Activated CD4-positive, alpha-beta memory T cell treated with anti-CD3 and anti-CD28 coated beads, Interleukin-2, amount 10 ng/mL, durations not matched to agents 7 days and 5 days (primary cell): ENCODE measurements around the gene CFAP53. TPM values are rescaled to one million over a fixed set of nuclear protein-coding genes. Genes with fewer than 3 reads are reported as not detected.

Experiments
- CTCF ChIA-PET: fragments of 350-600 bp; sonication (Branson Sonifier 250); formaldehyde crosslinking; loops from one replicate; lab custom pipeline; 2021; ENCODE audit warnings: antibody characterized with exemption, inconsistent platforms; lab: Charles Lee
- POLR2A ChIA-PET: fragments of 350-600 bp; sonication (Branson Sonifier 250); formaldehyde crosslinking; loops from one replicate; lab custom pipeline; 2021; ENCODE audit warnings: antibody characterized with exemption; lab: Charles Lee
- DNase-seq: peaks from one replicate; pipeline ENCODE4 v3.0.0-alpha.2; 2020
- H3K27ac Mint-ChIP-seq: one replicate; pipeline ENCODE4 v1.8.0; 2021; ENCODE audit warnings: mild to moderate bottlenecking, mixed read lengths
- H3K27me3 Mint-ChIP-seq: one replicate; pipeline ENCODE4 v1.8.0; 2021; ENCODE audit warnings: mixed read lengths
- H3K36me3 Mint-ChIP-seq: one replicate; pipeline ENCODE4 v1.8.0; 2021; ENCODE audit warnings: low read depth, mixed read lengths
- H3K4me1 Mint-ChIP-seq: one replicate; pipeline ENCODE4 v1.8.0; 2021; ENCODE audit warnings: mixed read lengths
- H3K4me3 Mint-ChIP-seq: one replicate; pipeline ENCODE4 v1.8.0; 2021; ENCODE audit warnings: mild to moderate bottlenecking, mixed read lengths
- H3K9me3 Mint-ChIP-seq: one replicate; pipeline ENCODE4 v1.8.0; 2021; ENCODE audit warnings: mixed read lengths
- total RNA-seq, 2 experiments: library from RNA; stranded (reverse); gene quantifications; one replicate each; pipeline ENCODE4 v1.2.3, GENCODE V29; 2021

The CFAP53 gene
- total RNA-seq, 2 experiments from 2014 or later = 0.50 to 0.83 TPM

DNA sequence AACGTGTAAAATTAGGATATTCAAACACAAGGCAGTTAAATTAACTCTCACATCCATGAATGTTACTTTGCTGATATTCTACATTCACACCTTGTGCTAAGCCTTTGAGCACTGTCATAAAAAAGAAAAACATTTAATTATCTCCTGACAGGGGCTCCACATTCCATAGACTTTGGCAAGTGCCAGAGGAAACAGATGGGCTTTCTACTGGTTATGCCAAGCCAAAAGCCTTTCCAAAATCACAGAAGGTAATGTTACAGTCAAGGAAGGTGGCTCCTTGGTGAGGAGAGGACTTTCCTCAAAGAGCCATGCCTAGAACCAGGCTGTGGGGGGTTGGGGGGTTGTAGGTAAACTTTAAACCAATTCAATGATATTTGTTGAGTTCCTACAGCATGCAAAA is 83.8 kb downstream of the CFAP53 start:
- POLR2A ChIA-PET = no interaction called here
- DNase-seq = no peak
- H3K27me3 Mint-ChIP-seq = peaks cover 43% of the 10 kb centered on the region
- H3K4me1 Mint-ChIP-seq = no peaks in the 10 kb centered on the region
- CTCF ChIA-PET = no interaction called here
- no peaks in the 10 kb centered on the region for H3K36me3 Mint-ChIP-seq
- H3K27ac Mint-ChIP-seq = no peak overlapping the region
- H3K9me3 Mint-ChIP-seq = no peaks in the 10 kb centered on the region
- no peak overlapping the region for H3K4me3 Mint-ChIP-seq

DNA sequence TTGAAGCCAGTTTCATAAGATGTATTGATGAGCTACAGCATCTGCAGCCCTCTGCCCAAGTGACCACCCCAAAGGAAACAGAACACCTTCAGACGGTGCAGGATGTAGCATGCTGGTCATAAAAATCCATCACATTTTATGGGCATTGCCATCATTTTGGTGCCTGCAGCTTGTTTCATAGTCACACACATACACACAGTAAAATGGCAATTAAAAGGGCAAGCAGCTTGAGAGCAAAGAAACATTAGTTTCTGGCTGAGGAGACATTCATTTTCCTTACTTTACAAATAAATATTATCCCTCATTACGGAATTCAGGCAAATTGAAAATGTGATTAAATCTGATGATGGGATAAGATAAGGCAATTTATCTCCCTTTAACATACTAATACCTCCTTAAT is 84.7 kb downstream of the CFAP53 start:
- Mint-ChIP-seq H3K9me3 (no peaks in the 10 kb centered on the region), H3K4me1 (no peaks in the 10 kb centered on the region), H3K27ac (no peak overlapping the region), H3K4me3 (no peak overlapping the region), H3K27me3 (peaks cover 42% of the 10 kb centered on the region), H3K36me3 (no peaks in the 10 kb centered on the region)
- ChIA-PET POLR2A (no interaction called here), CTCF (no interaction called here)
- no peak for DNase-seq

GRCh38 chr18:50179465-50179864 is 86.8 kb downstream of the CFAP53 start:
- no peak for DNase-seq
- H3K36me3 Mint-ChIP-seq = no peaks in the 10 kb centered on the region
- H3K4me3 Mint-ChIP-seq = no peak overlapping the region
- POLR2A ChIA-PET = no interaction called here
- peaks cover 54% of the 10 kb centered on the region for H3K27me3 Mint-ChIP-seq
- no peaks in the 10 kb centered on the region for H3K9me3 Mint-ChIP-seq
- CTCF ChIA-PET = no interaction called here
- no peak overlapping the region for H3K27ac Mint-ChIP-seq
- no peaks in the 10 kb centered on the region for H3K4me1 Mint-ChIP-seq

DNA sequence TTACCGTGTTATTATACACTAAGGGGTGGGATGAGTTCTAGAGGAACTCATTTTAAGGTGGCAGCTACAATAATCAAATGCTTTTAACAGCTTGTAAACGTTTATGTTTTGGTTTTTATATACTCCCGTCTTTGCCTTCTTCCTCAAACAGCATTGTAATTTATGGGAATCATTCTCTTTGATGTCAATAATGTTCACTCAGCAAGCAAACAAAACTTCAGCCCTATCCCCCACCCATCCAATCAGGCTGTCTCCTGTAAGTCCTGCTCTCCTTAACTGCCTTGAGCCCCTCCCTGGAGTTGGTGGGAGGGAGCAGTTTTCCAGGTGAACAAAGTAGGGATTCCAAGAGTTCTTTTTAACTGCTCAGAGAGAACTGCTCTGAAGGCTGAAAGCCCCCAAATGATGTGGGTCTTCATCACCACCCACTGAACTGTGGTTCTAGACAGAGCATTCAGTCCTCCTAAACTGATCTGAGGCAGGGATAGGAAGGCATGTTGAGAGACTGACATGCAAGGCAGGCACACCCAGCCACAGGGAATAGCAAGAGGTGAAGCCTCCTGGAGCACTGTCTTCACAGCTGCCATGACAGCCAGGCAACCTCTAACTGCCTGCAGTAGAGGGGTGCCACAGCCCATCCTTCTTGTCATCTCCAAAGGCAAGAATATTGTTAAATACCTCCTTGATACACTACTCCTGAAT is 88.9 kb downstream of the CFAP53 start:
- Mint-ChIP-seq H3K4me3 (no peak overlapping the region), H3K4me1 (no peaks in the 10 kb centered on the region), H3K27ac (no peak overlapping the region), H3K27me3 (peaks cover 49% of the 10 kb centered on the region), H3K36me3 (no peaks in the 10 kb centered on the region), H3K9me3 (no peaks in the 10 kb centered on the region)
- CTCF ChIA-PET = interaction anchor here (0.8 kb wide), 1 partner anchor 180 kb away, joined by 4 read pairs; no protein-coding TSS in a partner anchor
- POLR2A ChIA-PET = no interaction called here
- DNase-seq = no peak

Other genes starting within 250 kb of the CFAP53 start
- not detected for gene MYO5B, start 71.3 kb downstream of the CFAP53 start, total RNA-seq
- 100 to 1,000 TPM; 103 to 106 TPM for gene MBD1, start 15.0 kb upstream of the CFAP53 start, total RNA-seq
- 100 to 1,000 TPM; 128 to 133 TPM for gene CXXC1, start 21.2 kb upstream of the CFAP53 start, total RNA-seq
- 10 to 100 TPM; 44.6 to 45.6 TPM for gene SKA1, start 108.6 kb upstream of the CFAP53 start, total RNA-seq